Measurements from ENCODE around the gene MXRA8.
A peak's percentile ranks its signal among the peaks of the same experiment; 100 is the strongest.

MXRA8 gene

DNA sequence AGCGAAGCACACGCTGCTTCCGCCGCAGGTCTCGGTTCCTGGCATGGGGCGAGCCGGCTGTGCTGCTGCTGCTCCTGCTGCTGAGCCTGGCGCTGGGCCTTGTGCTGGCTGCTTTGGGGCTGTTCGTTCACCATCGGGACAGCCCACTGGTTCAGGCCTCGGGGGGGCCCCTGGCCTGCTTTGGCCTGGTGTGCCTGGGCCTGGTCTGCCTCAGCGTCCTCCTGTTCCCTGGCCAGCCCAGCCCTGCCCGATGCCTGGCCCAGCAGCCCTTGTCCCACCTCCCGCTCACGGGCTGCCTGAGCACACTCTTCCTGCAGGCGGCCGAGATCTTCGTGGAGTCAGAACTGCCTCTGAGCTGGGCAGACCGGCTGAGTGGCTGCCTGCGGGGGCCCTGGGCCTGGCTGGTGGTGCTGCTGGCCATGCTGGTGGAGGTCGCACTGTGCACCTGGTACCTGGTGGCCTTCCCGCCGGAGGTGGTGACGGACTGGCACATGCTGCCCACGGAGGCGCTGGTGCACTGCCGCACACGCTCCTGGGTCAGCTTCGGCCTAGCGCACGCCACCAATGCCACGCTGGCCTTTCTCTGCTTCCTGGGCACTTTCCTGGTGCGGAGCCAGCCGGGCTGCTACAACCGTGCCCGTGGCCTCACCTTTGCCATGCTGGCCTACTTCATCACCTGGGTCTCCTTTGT, 24.7 kb downstream of the MXRA8 start:
- DNase-seq, result no peak

DNA sequence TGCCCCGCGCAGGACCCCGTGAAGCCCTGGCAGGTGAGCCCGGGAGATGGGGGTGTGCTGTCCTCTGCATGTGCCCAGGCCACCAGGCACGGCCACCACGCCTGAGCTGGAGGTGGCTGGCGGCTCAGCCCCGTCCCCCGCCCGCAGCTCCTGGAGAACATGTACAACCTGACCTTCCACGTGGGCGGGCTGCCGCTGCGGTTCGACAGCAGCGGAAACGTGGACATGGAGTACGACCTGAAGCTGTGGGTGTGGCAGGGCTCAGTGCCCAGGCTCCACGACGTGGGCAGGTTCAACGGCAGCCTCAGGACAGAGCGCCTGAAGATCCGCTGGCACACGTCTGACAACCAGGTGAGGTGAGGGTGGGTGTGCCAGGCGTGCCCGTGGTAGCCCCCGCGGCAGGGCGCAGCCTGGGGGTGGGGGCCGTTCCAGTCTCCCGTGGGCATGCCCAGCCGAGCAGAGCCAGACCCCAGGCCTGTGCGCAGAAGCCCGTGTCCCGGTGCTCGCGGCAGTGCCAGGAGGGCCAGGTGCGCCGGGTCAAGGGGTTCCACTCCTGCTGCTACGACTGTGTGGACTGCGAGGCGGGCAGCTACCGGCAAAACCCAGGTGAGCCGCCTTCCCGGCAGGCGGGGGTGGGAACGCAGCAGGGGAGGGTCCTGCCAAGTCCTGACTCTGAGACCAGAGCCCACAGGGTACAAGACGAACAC, 25.4 kb downstream of the MXRA8 start:
- peak; percentile 16 for DNase-seq

DNA sequence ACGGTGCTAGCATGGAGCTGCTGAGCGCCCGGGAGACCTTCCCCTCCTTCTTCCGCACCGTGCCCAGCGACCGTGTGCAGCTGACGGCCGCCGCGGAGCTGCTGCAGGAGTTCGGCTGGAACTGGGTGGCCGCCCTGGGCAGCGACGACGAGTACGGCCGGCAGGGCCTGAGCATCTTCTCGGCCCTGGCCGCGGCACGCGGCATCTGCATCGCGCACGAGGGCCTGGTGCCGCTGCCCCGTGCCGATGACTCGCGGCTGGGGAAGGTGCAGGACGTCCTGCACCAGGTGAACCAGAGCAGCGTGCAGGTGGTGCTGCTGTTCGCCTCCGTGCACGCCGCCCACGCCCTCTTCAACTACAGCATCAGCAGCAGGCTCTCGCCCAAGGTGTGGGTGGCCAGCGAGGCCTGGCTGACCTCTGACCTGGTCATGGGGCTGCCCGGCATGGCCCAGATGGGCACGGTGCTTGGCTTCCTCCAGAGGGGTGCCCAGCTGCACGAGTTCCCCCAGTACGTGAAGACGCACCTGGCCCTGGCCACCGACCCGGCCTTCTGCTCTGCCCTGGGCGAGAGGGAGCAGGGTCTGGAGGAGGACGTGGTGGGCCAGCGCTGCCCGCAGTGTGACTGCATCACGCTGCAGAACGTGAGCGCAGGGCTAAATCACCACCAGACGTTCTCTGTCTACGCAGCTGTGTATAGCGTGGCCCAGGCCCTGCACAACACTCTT, 26.2 kb downstream of the MXRA8 start:
- DNase-seq, result no peak

DNA sequence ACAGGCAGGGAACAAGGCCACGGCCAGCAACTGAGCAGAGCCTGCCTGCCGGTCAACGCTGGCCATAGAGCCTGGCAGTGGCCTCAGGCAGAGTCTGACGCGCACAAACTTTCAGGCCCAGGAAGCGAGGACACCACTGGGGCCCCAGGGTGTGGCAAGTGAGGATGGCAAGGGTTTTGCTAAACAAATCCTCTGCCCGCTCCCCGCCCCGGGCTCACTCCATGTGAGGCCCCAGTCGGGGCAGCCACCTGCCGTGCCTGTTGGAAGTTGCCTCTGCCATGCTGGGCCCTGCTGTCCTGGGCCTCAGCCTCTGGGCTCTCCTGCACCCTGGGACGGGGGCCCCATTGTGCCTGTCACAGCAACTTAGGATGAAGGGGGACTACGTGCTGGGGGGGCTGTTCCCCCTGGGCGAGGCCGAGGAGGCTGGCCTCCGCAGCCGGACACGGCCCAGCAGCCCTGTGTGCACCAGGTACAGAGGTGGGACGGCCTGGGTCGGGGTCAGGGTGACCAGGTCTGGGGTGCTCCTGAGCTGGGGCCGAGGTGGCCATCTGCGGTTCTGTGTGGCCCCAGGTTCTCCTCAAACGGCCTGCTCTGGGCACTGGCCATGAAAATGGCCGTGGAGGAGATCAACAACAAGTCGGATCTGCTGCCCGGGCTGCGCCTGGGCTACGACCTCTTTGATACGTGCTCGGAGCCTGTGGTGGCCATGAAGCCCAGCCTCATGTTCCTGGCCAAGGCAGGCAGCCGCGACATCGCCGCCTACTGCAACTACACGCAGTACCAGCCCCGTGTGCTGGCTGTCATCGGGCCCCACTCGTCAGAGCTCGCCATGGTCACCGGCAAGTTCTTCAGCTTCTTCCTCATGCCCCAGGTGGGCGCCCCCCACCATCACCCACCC, 27.0 kb downstream of the MXRA8 start, which contains the start of gene TAS1R3:
Gene TAS1R3, plus strand, starts transcription at position 213 of the 898 bp plus-strand sequence. Its CDS starts 66 bp downstream, at position 279.
- DNase-seq, result no peak

DNA sequence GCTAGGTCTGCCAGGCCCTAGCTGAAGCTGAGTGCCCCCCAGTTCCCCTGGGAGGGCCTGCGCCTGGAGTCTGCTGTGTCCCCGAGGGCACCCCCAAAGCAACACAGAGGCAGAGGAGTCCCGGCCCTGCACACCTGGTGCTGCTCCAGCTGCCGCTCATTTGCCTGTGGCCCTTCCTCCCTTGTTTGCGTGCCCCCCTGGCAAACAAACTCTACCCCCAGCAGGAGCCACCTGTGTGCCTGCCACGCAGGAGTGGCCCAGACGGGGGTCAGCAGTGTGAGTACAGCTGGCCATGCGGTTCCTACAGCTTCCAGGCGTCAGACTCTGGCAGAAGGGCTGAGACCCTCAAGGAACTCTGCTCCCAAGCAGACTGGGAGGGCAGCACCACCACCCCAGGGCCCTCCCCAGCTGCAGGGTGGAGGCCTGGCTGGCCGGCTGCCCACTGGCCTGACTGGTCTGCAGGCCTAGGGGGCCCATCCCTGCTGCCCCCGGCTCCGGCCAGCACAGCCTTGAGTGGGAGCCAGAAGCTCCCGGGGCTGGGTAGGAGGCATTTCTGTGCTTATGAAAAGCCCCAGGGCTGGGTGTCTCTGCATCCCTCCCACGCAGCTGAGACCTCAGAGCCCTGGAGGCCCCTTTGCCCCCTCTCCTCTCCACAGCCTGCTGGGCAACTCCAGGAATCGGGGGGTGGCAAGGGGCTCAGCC, 27.8 kb downstream of the MXRA8 start:
- DNase-seq, result no peak

DNA sequence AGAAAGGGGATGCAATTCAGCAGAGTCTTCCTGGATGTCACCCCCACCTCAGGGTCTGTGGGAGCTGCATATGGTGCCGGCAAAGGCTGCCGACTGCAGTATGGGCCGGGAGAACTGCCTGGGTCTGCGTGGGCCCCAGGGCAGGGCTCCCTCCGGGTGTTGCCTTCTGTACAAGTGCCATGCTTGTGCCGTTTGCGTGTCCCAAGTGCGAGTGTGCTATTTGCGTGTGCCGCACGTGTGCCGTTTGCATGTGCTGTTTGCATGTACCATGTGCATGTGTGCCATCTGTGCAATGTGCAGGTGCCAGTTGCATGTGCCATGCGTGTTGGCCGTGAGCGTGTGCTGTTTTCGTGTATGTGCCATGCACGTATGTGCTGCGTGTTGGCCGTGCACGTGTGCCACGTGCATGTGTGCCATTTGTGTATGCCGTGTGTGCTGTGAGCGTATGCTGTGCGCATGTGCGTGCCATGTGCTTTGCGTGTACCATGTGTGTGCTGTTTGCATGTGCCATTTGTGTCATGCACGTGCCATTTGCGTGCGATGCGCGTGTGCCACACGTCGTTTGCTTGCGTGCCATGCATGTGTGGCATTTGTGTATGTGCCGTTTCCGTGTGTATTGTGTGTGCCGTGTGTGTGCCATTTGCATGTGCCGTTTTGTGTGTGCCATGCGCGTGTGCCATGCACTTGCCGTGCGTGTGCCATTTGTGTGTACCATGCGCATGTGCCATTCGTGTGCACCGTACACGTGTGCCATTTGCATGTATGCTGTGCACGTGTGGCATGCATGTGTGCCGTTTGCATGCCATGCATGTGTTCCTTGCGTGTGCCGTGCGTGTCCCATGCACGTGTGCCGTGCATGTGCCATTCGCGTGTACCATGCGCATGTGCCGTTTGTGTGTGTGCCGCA, 28.8 kb downstream of the MXRA8 start:
- DNase-seq, result no peak

DNA sequence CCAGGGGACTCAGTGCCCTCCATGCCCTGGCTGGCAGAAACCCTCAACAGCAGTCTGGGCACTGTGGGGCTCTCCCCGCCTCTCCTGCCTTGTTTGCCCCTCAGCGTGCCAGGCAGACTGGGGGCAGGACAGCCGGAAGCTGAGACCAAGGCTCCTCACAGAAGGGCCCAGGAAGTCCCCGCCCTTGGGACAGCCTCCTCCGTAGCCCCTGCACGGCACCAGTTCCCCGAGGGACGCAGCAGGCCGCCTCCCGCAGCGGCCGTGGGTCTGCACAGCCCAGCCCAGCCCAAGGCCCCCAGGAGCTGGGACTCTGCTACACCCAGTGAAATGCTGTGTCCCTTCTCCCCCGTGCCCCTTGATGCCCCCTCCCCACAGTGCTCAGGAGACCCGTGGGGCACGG, 30.1 kb downstream of the MXRA8 start:
- DNase-seq, result no peak

DNA sequence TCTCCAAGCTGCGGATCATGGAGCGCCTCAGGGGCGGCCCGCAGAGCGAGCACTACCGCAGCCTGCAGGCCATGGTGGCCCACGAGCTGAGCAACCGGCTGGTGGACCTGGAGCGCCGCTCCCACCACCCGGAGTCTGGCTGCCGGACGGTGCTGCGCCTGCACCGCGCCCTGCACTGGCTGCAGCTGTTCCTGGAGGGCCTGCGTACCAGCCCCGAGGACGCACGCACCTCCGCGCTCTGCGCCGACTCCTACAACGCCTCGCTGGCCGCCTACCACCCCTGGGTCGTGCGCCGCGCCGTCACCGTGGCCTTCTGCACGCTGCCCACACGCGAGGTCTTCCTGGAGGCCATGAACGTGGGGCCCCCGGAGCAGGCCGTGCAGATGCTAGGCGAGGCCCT, 31.1 kb downstream of the MXRA8 start:
- DNase-seq, result no peak

DNA sequence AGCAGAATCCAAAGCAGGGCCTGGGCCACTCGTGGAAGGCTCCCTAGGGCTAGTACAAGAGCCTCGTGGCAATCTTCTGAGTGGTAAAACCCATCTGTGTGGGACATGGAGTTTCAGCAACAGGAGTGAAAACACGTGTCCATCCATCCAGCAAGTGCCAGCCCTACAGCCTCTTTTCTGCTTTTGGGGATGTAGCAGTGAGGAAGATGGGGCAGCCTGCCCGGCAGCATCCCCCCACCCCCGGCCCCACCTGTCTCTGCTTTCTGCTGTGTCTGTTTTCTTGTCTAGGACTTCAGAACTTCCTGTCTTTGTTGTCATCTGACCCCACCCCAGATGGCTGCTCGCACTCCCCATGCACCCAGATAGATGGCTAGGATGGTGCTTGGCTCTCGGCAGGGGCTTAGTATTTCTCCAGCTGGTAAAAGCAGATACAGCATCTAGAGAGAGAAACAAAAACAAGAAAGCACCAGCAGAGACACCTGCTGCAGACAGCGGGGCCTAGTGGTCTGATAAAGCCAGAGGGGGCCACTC, 32.2 kb downstream of the MXRA8 start:
- no peak for DNase-seq

DNA sequence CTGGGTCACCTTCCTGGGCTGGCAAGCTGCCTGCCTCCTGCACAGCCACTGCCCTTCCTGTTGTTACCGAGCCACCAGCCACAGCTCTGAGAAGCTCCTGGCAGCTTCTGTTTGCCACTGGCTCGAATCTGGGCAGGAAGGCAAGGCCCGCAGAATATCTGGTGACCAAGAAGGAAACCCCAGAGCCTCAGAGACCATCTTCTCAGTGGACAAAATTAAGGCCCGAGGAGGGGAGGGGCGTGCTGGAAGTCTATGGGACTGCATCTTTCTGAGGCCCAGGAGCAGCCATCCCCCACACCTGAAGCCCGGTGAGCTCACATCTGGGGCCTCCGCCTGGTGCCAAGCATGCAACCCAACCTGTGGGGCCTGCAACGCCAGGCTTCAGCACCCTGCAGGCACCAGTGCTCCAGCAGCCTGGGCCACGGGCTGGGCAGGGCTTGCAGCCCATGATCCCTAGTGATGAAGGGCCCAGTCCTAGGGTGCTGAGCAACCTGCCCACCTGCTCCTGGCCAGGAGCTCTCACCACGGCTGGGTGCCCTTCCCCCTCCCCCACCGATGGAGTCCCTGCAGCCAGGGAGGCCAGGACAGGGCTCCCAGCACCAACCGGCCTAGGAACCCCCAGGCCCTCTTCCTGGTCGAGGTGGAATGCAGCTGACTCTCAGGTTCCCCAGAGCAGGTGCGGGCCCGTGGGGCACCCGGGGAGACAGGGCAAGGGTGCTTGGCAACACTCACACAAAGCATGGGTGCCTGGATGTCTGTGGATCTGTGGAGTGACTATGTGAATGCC, 32.9 kb downstream of the MXRA8 start:
- DNase-seq, result no peak

DNA sequence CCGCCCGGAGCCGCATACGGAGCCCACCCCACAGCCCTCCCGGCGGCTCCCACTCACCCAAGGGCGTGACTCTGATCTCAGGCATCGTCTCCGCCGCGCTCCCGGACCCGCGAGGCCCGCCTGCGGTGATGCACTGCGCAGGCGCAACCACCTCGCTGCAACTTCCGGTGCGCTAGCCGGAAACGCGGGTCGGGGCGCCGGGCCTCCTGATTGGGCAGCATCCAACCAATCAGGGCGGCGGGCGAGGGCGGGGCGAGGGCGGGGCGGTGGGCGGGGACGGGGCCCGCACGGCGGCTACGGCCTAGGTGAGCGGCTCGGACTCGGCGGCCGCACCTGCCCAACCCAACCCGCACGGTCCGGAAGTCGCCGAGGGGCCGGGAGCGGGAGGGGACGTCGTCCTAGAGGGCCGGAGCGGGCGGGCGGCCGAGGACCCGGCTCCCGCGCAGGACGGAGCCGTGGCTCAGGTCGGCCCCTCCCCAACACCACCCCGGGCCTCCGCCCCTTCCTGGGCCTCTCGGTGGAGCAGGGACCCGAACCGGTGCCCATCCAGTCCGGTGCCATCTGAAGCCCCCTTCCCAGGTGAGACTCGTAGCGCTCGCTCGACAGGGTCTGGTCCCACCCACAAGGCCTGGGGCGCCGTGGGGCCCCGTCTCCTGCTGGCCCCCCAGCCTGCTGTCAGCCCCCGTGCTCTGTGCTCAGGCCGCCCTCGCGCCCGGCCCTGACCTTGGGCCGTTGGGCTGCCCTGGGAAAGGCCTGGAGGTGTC, 33.6 kb downstream of the MXRA8 start, which contains the start of the genes CPTP and INTS11:
Gene CPTP, plus strand, starts transcription at position 279 of the 764 bp plus-strand sequence. CDS start 2,109 bp downstream, outside the sequence.
Gene INTS11, minus strand, starts transcription at position 137 of the 764 bp plus-strand sequence. Its CDS starts 52 bp downstream, at position 85.
- peak; percentile 80 for DNase-seq

DNA sequence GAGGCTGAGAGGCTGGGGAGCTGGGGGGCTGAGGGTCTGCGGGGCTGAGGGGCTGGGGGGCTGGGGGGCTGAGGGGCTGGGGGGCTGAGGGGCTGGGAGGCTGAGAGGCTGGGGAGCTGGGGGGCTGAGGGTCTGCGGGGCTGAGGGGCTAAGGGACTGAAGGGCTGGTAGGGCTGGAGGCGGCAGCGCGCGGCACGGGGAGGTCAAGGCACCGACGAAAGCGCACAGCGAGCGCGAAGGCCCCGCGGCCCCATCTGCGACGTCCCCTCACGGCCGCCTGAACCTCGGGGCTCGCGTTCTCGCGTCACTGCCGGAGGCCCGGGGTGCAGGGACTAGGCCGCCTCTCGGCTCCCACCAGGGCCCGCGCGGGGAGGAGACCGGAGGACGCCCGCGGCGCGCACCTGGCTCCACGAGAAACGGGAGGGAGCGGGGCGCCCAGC, 34.3 kb downstream of the MXRA8 start:
- no peak for DNase-seq

DNA sequence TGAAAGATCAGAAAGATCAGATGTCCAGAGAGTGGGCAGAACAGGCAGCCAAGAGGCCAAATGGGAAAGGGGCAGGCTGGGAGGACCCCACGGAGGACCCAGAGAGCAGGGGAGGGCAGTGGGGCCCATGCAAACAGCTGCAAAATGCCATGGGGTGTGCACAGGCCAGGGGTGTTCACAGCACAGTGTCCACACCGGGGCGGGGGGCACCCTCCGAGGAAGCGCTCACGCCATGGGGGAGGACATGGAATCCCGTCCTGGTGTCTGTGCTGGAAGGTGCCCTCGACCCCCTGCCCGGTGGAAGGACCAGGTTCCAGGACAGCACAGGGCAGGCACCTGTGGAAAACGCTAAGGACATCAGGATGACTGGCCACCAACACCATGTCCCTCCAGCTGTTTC, 35.4 kb downstream of the MXRA8 start:
- no peak for DNase-seq

DNA sequence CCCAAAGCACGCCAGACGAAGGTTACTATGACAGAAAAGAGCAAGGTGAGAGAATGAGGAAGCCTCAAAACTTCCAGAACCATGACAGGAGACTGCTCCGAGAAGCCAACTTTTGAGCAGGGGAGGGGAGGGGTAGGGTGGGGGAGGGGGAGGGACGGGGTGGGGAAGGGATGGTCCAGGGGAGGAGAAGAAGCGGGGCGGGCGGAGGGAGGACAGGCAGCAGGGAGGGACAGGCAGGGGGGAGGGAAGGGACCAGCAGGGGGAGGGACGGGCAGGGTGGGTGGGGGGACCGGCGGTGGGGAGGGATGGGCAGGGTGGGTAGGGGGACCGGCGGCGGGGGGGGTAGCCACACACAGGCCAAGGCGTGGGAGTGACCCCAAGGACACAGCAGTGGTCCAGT, 35.9 kb downstream of the MXRA8 start:
- no peak for DNase-seq

DNA sequence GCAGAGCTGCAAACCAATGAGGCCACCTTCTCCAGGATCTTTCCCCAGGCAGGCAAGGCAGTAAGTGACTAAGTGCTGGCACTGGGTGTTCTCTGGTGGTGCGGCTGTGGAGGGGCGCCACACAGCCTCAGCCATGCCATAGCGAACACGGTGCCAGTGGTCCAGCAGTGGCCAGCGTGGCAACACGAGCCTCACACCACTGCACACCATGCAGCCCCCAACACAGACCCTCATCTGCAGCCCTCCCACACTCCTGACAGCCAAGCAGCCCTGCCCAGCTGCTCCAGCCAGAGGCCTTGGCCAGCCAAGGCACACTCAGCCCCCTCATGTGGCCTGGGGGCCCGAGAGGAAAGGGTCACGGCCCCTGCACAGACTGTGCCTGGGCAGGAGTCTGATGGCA, 36.9 kb downstream of the MXRA8 start:
- DNase-seq, result no peak

DNA sequence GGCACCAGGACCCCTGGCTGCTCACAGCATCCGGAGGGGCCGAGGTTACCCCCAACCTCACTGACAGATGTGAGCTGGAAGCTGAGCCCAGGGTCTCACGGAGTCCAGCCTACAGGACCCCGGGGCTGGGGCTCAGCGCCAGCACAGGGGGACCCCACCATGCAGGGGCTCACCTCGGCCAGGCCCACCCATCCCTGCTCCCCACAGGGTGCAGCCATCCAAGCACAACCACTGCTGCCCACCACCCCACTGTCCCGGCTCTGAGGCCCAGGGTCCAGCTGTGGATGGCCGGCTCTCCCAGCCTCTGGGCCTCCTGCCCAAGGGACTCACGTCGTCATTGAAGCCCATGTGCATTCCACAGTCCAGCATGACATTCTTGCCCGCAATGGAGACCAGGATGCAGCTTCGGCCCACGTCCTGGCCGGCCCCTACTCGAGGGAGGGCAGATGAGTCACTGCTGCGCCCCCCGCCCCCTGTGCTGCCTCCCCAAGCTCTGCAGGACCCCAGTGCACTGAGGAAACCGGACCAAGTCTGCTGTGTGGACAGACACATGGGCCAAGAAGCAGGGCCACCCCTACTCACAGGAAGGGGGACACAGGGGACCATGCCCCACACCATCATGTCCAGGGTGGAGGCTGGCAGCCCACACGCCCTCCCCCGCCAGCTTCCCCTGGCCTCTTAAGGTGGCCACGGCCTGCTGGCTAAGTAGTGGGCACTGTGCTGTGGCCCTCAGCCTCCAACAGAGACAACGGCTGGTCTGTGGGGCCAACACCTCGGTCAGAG, 37.5 kb downstream of the MXRA8 start:
- DNase-seq, result no peak

DNA sequence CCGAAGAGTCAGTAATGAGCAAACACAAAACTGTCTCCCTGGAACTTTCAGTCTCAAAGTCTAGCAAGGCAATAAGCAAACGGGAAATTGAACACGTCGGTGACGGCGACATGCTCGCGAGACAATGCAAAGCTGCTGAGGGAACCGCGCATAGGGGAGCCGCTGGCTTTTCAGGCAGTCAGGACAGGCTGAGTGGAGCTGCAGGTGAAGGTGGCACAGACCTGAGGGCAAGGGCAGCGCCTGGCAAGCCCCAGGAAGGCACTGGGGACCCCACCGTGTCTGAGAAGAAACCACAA, 38.8 kb downstream of the MXRA8 start:
- no peak for DNase-seq

All from NCI-H2029 (cell line).